HepG2 (cell line): ENCODE measurements around the gene B4GALT2. TPM values are rescaled to one million over a fixed set of nuclear protein-coding genes. Genes with fewer than 3 reads are reported as not detected.

Source experiments
- ATAC-seq: fragments of 200-7000 bp; cut with Tn5 transposase; 3 replicates; pipeline ENCODE4 v1.9.1; 2020; ENCODE audit warnings: mild to moderate bottlenecking, moderate library complexity
- BruUV-seq: library from RNA; stranded (reverse); fragments of 400-500 nt; replicated peaks from 2 replicates; lab custom pipeline; 2021; lab: Mats Ljungman, UMichigan
- CTCF ChIA-PET: fragments of 300-600 bp; formaldehyde crosslinking; extraction: SDS; loops from one replicate; lab custom pipeline; 2021; ENCODE audit warnings: low total read pairs, inconsistent platforms, low intra/inter-chr PET ratio; lab: Yijun Ruan, JAX
- POLR2A ChIA-PET: fragments of 350-600 bp; sonication (Branson Sonifier 250); formaldehyde crosslinking; loops from one replicate; lab custom pipeline; 2020; ENCODE audit warnings: antibody characterized with exemption, inconsistent platforms; lab: Yijun Ruan, JAX
- DNase-seq: peaks from one replicate; pipeline ENCODE4 v3.0.0-alpha.2; 2015; ENCODE audit warnings: low spot score
- FAIRE-seq: peaks from 3 replicates; lab custom pipeline; 2011; peaks lifted over from hg19 to GRCh38; lab: Jason Lieb, UNC
- H2AFZ ChIP-seq: one replicate; pipeline ENCODE4 v1.6.1; 2011; ENCODE audit warnings: low read length, inconsistent platforms
- H3K27ac ChIP-seq: fragments of 300-600 bp; 3 replicates; pipeline ENCODE4 v1.8.0; 2011; ENCODE audit warnings: mixed run types, mild to moderate bottlenecking, mixed read lengths, low read length, inconsistent platforms; ENCODE audit not compliant: insufficient read depth; ENCODE audit errors: extremely low read length
- H3K27me3 ChIP-seq, 2 experiments: fragments of 200-600 bp in 1 of 2; 2 replicates in 1 of 2; 3 replicates in 1 of 2; pipeline versions ENCODE4 v1.6.0 to v1.8.0; 2011; ENCODE audit warnings: low read length in 2 of 2, mild to moderate bottlenecking in 2 of 2, moderate library complexity in 2 of 2, inconsistent platforms in 1 of 2; ENCODE audit not compliant: insufficient read depth in 2 of 2, control insufficient read depth in 1 of 2
- H3K36me3 ChIP-seq, 2 experiments: fragments of 200-600 bp in 1 of 2; replicated peaks in 1 of 2; 2 replicates in 1 of 2; 3 replicates in 1 of 2; pipeline versions ENCODE4 v1.5.1 to v1.8.0; 2011; ENCODE audit warnings: low read length in 2 of 2, inconsistent platforms in 1 of 2; ENCODE audit not compliant: insufficient read depth in 2 of 2, control insufficient read depth in 1 of 2
- H3K4me1 ChIP-seq: 2 replicates; pipeline ENCODE4 v1.5.1; 2012; ENCODE audit warnings: low read length, inconsistent platforms; ENCODE audit not compliant: insufficient read depth
- H3K4me2 ChIP-seq: 2 replicates; pipeline ENCODE4 v1.6.0; 2011; ENCODE audit warnings: low read depth, low read length, inconsistent platforms
- H3K4me3 ChIP-seq, 3 experiments: fragments of 200-600 bp in 1 of 3; sonication (generic), shearing (Covaris generic) in 1 of 3; replicated peaks in 1 of 3; 2 replicates each; pipeline ENCODE4 v1.5.1; 2011 to 2016; ENCODE audit warnings: low read length in 3 of 3, inconsistent platforms in 2 of 3, low read depth in 2 of 3, mild to moderate bottlenecking in 2 of 3, control low read depth in 1 of 3, mixed read lengths in 1 of 3; ENCODE audit not compliant: insufficient read depth in 1 of 3
- H3K79me2 ChIP-seq: one replicate; pipeline ENCODE4 v1.6.1; 2011; ENCODE audit warnings: low read length, inconsistent platforms; ENCODE audit not compliant: insufficient read depth
- H3K9ac ChIP-seq: 2 replicates; pipeline ENCODE4 v1.6.0; 2011; ENCODE audit warnings: mild to moderate bottlenecking, low read depth, low read length, inconsistent platforms; ENCODE audit not compliant: insufficient read depth
- H3K9me3 ChIP-seq: 2 replicates; pipeline ENCODE4 v1.5.1; 2012; ENCODE audit warnings: mild to moderate bottlenecking, low read length
- H4K20me1 ChIP-seq: 2 replicates; pipeline ENCODE4 v1.6.0; 2011; ENCODE audit warnings: inconsistent platforms, mild to moderate bottlenecking, low read length, moderate library complexity; ENCODE audit not compliant: insufficient read depth
- HOXA3 ChIP-seq: sonication (generic); formaldehyde crosslinking; IDR thresholded peaks from 2 replicates; pipeline ENCODE4 v1.5.0; 2020; ENCODE audit warnings: missing genetic modification reagents
- JUNB ChIP-seq: sonication (generic); formaldehyde crosslinking; IDR thresholded peaks from 2 replicates; pipeline ENCODE4 v1.8.0; 2022; ENCODE audit warnings: missing genetic modification reagents, mild to moderate bottlenecking, borderline replicate concordance
- PBX3 ChIP-seq: sonication (generic); formaldehyde crosslinking; IDR thresholded peaks from 2 replicates; pipeline ENCODE4 v1.8.1; 2023; ENCODE audit warnings: missing genetic modification reagents, inconsistent platforms, borderline replicate concordance
- POLR2A ChIP-seq, 2 experiments: IDR thresholded peaks; 2 replicates each; pipeline ENCODE4 v1.6.1; 2011; ENCODE audit warnings: low read depth in 2 of 2, low read length in 2 of 2, mild to moderate bottlenecking in 1 of 2, moderate library complexity in 1 of 2; ENCODE audit not compliant: insufficient read depth in 1 of 2
- ZGPAT ChIP-seq: IDR thresholded peaks from 2 replicates; pipeline ENCODE4 v1.6.1; 2016; ENCODE audit warnings: mild to moderate bottlenecking
- ZNF10 ChIP-seq: sonication (generic); formaldehyde crosslinking; IDR thresholded peaks from 2 replicates; pipeline ENCODE4 v1.4.0; 2020; ENCODE audit warnings: mild to moderate bottlenecking, low read depth, missing genetic modification reagents, borderline replicate concordance
- ZNF24 ChIP-seq: fragments of 450-650 bp; IDR thresholded peaks from 2 replicates; pipeline ENCODE4 v1.6.1; 2017; ENCODE audit warnings: antibody characterized with exemption, mild to moderate bottlenecking
- ZNF501 ChIP-seq: sonication (generic); formaldehyde crosslinking; IDR thresholded peaks from 2 replicates; pipeline ENCODE4 v1.5.1; 2020; ENCODE audit warnings: mild to moderate bottlenecking, moderate library complexity, missing genetic modification reagents
- ZNF513 ChIP-seq: sonication (generic); formaldehyde crosslinking; conservative IDR thresholded peaks from 2 replicates; pipeline ENCODE4 v1.5.0; 2020; ENCODE audit warnings: missing genetic modification reagents
- ZNF570 ChIP-seq: sonication (generic); formaldehyde crosslinking; IDR thresholded peaks from 2 replicates; pipeline ENCODE4 v1.4.0; 2020; ENCODE audit warnings: mild to moderate bottlenecking, missing genetic modification reagents, borderline replicate concordance
- ZNF773 ChIP-seq: sonication (generic); formaldehyde crosslinking; IDR thresholded peaks from 2 replicates; pipeline ENCODE4 v1.4.0; 2020; ENCODE audit warnings: missing genetic modification reagents, borderline replicate concordance
- WGBS: methylation state at CpG from one replicate; pipeline ENCODE4 v1.1.6; 2017; ENCODE audit warnings: low lambda C conversion rate; 5-methylcytosine and 5-hydroxymethylcytosine counted together
- in situ Hi-C: cut with HindIII; loops from 2 replicates; pipeline ENCODE4 v1.10.0; 2017; ENCODE audit warnings: low pct_unique_long_range_greater_than_20kb; ENCODE audit not compliant: extremely low pct_ligation_motif_present
- intact Hi-C: fragments of 100-400 bp; cut with micrococcal nuclease; formaldehyde crosslinking; loops from one replicate; pipeline ENCODE4 v1.10.0; 2022; ENCODE audit not compliant: unreplicated experiment
- polyA plus RNA-seq, 8 experiments: library from polyadenylated mRNA; depleted of rRNA in 3 of 8; stranded (reverse) in 7 of 8; unstranded in 1 of 8; fragments of >200 nt; fragmentation: Illumina TruSeq in 4 of 8; extraction: Trizol in 4 of 8; gene quantifications; 2 replicates each; pipeline versions ENCODE4 v1.2.1 to v1.2.3, GENCODE V29; 2011 to 2016; ENCODE audit warnings: low read depth in 4 of 8, missing spikeins in 1 of 8, mixed read lengths in 1 of 8; ENCODE audit not compliant: insufficient read depth in 1 of 8
- total RNA-seq, 5 experiments: library from RNA; depleted of rRNA; stranded (reverse); fragments of >200 nt; fragmentation: Illumina TruSeq; extraction: Trizol; gene quantifications; 2 replicates each; pipeline ENCODE4 v1.2.3, GENCODE V29; 2016; ENCODE audit warnings: low read depth in 1 of 5
- TF ChIP-seq, protein P1 (sequence below): IDR thresholded peaks from 2 replicates; pipeline ENCODE4 v1.6.1; 2018; ENCODE audit warnings: missing genetic modification reagents

The B4GALT2 gene
- total and polyA plus RNA-seq, 2 of the 13 experiments (the other 11 are each of a cell fraction or from before 2014, with no cell fraction given) = 41.9 to 78.0 TPM

- TF ChIP-seq ZGPAT (CRISPR knock-in tag) = no peak
- no peak for TF ChIP-seq ZNF570
- TF ChIP-seq PBX3 = no peak
- no peak for TF ChIP-seq ZNF24
- TF ChIP-seq ZNF773 = no peak
- 0 out of 2 replicates have a peak, but pooled peaks have one; percentile 44 for TF ChIP-seq JUNB (CRISPR knock-in tag)
- TF ChIP-seq, protein P1, sequence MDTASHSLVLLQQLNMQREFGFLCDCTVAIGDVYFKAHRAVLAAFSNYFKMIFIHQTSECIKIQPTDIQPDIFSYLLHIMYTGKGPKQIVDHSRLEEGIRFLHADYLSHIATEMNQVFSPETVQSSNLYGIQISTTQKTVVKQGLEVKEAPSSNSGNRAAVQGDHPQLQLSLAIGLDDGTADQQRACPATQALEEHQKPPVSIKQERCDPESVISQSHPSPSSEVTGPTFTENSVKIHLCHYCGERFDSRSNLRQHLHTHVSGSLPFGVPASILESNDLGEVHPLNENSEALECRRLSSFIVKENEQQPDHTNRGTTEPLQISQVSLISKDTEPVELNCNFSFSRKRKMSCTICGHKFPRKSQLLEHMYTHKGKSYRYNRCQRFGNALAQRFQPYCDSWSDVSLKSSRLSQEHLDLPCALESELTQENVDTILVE (CRISPR knock-in tag) = no peak
These were observed 5.0 kb upstream of the B4GALT2 start (continued) for GRCh38 chr1:43973981-43974442.

DNA sequence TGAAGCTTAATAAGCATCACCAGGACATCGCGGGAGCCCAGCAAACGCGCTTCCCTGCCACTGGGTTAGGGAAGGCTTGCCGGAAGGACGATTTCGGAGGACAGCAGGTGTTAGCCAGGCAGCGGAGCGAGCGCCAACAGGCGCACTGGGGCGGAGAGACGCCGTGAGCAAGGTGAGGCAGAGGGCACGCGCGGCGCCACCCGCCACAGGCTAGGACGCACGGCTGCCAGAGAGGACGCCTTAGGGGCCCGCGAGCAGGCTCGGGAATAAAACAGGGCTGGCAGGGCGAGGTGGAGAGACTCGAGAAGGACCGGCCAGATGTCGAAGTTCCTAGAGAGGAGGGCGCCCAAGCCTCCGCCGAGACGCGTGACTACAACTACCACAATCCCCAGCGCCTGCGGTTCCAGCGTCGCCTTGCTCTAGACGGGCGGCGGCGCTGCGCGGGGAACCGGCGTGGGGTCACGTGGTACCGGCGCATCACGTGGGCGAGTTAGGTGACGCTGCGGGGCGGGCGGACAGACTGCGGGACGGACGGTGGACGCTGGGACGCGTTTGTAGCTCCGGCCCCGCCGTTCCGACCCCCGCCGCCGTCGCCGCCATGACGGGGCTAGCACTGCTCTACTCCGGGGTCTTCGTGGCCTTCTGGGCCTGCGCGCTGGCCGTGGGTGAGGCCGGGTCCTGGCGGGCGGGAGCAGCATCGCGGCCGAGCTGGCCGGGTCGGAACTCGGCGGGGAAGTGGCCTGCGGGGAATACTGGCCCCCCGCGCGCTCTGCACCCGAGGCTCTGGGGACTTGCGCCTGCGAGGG, 4.4 kb upstream of the B4GALT2 start, which contains the start of gene ATP6V0B:
Gene ATP6V0B, plus strand, starts transcription at position 518 of the 806 bp plus-strand sequence. Its CDS starts 81 bp downstream, at position 599.
- FAIRE-seq (peak; percentile 40), DNase-seq (peak; percentile 84), ATAC-seq (peak; percentile 71)
- peak within 1 kb of the TSS; percentile 75 for H3K27ac ChIP-seq
- peaks cover 36% of the 10 kb centered on the region for H3K79me2 ChIP-seq
- peak within 1 kb of the TSS; percentile 95 to 96 (median 95) for H3K4me3 ChIP-seq
- intact Hi-C loops (no loop called here), in situ Hi-C loops (no loop called here)
- H3K27me3 ChIP-seq = no peaks in the 10 kb centered on the region
- peaks cover 50% of the 10 kb centered on the region for H3K4me1 ChIP-seq
- H3K36me3 ChIP-seq = peaks cover 3 to 12% of the 10 kb centered on the region in 2 experiments; a peak in 4 of 5 replicates
- H4K20me1 ChIP-seq = peaks cover 4% of the 10 kb centered on the region; the same call in 1 of the 2 replicates
- POLR2A ChIA-PET = interaction anchor here (1.0 to 4.1 kb wide), 11 partner anchors 13 to 325 kb away, joined by 3 to 20 read pairs (median 5); partner anchors contain the start of genes IPO13, KDM4A and SLC6A9
- H3K9me3 ChIP-seq = no peaks in the 10 kb centered on the region
- BruUV-seq = no TSS peak
- CTCF ChIA-PET = no interaction called here
- H3K4me2 ChIP-seq = peak within 1 kb of the TSS; percentile 99
- under 1% methylated on average over 25 of the region's 93 CpGs for WGBS
- H2AFZ ChIP-seq = peak within 1 kb of the TSS; percentile 31
- H3K9ac ChIP-seq = peak within 1 kb of the TSS; percentile 86
- TF ChIP-seq POLR2A (IDR thresholded peaks at IDR 0.05; ENCODE audit: insufficient read depth in 1 of 2, low read depth in 2 of 2, low read length in 2 of 2) = peak in 1 of 2 experiments; percentile 71; a peak in 2 of 4 replicates
- peak; percentile 73; the same call in 1 of the 2 replicates for TF ChIP-seq ZNF501 (CRISPR knock-in tag)
- TF ChIP-seq ZNF513 (CRISPR knock-in tag) = no peak
- no peak for TF ChIP-seq ZNF10 (CRISPR knock-in tag)
- peak; percentile 94 for TF ChIP-seq HOXA3 (CRISPR knock-in tag)
